NOMO-1 treated with DMSO at 0.1 percent for 48 hours (cell line): ENCODE measurements around the gene G6PC3.

ENCODE experiments used
- DNase-seq: peaks from one replicate; lab custom pipeline; 2025; ENCODE audit not compliant: unreplicated experiment; lab: John Stamatoyannopoulos, UW

The G6PC3 gene

GRCh38 chr17:44121997-44122815 lies 51.7 kb downstream of the G6PC3 start:
- DNase-seq, result no peak

GRCh38 chr17:44122816-44123355 lies 52.4 kb downstream of the G6PC3 start:
- DNase-seq, result no peak

- DNase-seq, result peak; percentile 92
Measured at GRCh38 chr17:44123356-44124117, 53.0 kb downstream of the G6PC3 start, which contains the start of gene HDAC5. HDAC5 (minus strand) TSS chr17:44123641; CDS start chr17:44117515, 6,126 bp downstream.

GRCh38 chr17:44124118-44124438 lies 53.5 kb downstream of the G6PC3 start:
- DNase-seq, result no peak
